PC-9 (cell line): ENCODE measurements around the gene USP54.

ENCODE experiments used
- CTCF ChIP-seq: fragments of 200-600 bp; sonication (generic); conservative IDR thresholded peaks from 2 replicates; pipeline ENCODE4 v1.6.1; 2017; ENCODE audit warnings: mixed run types, antibody characterized with exemption, mild to moderate bottlenecking, moderate library complexity
- EZH2 ChIP-seq: fragments of 200-600 bp; sonication (generic); IDR thresholded peaks from 2 replicates; pipeline ENCODE4 v1.8.0; 2017; ENCODE audit warnings: antibody characterized with exemption, low read depth

- no peak for TF ChIP-seq CTCF
- no peak for TF ChIP-seq EZH2
Measured at GRCh38 chr10:73635781-73636180, 44.6 kb upstream of the USP54 start.
